GM23248 (cell line): Measurements from ENCODE around the gene ALPK3.

ENCODE experiments used
- EZH2 ChIP-seq: fragments of 200-600 bp; sonication (generic); IDR thresholded peaks from 2 replicates; pipeline ENCODE4 v1.6.1; 2018; ENCODE audit warnings: antibody characterized with exemption, mild to moderate bottlenecking; ENCODE audit not compliant: insufficient read depth, poor library complexity, severe bottlenecking
- EZH2phosphoT487 ChIP-seq: fragments of 200-600 bp; sonication (generic); IDR thresholded peaks from 2 replicates; pipeline ENCODE4 v1.6.1; 2018; ENCODE audit warnings: antibody characterized with exemption, moderate library complexity, mild to moderate bottlenecking, low read depth; ENCODE audit not compliant: insufficient read depth

DNA sequence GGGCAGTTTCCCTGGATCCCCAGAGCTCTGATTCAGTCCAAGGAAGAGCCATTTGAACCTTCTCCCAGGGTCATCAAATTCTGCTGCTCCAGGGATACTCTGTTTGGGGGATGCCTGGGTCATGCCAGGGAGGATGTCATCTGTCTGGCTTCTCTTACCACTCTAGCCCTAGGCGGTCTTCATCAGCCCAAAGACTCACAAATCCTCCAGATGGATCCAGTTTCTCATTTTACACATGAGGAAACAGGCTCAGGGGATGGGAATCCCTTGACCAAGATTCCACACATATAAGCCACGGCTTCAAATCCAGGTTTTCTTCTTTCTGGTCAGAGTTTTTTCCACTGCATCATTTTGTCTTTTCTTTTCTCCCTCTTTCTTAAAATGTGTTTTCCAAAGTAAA is 104.0 kb downstream of the ALPK3 start:
- TF ChIP-seq EZH2: no peak
- no peak for TF ChIP-seq EZH2phosphoT487
